ENCODE results near the gene TPM1. TPM values are rescaled to one million over a fixed set of nuclear protein-coding genes. Genes with fewer than 3 reads are reported as not detected.

Gene TPM1
- total RNA-seq, 4 donors from 2014 or later = 656 to 1,383 (median 909) TPM

DNA sequence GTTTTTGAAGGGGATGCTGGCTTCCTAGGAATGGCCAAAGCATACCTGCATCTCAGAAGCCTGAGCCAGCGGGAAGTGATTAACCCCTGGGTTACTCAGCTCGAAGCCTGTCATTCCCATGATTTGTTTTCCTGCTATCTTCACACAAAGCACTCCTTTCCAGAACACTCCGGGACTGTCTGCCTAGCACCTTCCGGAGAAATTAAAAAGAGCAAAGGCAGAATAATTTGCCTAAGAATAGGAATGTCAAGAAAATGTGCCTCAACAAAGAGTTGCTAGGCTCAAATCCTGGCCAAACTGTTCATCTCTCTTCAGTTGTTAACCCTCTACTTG lies 34.1 kb downstream of the TPM1 start:
- in situ Hi-C loops (cut with MboI; ENCODE audit: low sequenced_read_pairs in 4 of 4) (no loop called here), intact Hi-C loops (cut with DNase I; ENCODE audit: low total_unique reads) (no loop called here)
- Histone ChIP-seq H3K36me3 (no peaks in the 10 kb centered on the region), H3K4me3 (no peak overlapping the region), H3K9me3 (no peaks in the 10 kb centered on the region), H3K4me1 (peaks cover 12 to 15% of the 10 kb centered on the region in 2 donors), H3K27ac (no peak overlapping the region), H3K27me3 (no peaks in the 10 kb centered on the region)
- TF ChIP-seq POLR2A (IDR thresholded peaks at IDR 0.05) = no peak
- TF ChIP-seq, protein P1, sequence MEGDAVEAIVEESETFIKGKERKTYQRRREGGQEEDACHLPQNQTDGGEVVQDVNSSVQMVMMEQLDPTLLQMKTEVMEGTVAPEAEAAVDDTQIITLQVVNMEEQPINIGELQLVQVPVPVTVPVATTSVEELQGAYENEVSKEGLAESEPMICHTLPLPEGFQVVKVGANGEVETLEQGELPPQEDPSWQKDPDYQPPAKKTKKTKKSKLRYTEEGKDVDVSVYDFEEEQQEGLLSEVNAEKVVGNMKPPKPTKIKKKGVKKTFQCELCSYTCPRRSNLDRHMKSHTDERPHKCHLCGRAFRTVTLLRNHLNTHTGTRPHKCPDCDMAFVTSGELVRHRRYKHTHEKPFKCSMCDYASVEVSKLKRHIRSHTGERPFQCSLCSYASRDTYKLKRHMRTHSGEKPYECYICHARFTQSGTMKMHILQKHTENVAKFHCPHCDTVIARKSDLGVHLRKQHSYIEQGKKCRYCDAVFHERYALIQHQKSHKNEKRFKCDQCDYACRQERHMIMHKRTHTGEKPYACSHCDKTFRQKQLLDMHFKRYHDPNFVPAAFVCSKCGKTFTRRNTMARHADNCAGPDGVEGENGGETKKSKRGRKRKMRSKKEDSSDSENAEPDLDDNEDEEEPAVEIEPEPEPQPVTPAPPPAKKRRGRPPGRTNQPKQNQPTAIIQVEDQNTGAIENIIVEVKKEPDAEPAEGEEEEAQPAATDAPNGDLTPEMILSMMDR (IDR thresholded peaks at IDR 0.05 in 4 of 5, conservative IDR thresholded peaks at IDR 0.05 in 1 of 5) = no peak
- no peak for DNase-seq
- no peak for ATAC-seq

DNA sequence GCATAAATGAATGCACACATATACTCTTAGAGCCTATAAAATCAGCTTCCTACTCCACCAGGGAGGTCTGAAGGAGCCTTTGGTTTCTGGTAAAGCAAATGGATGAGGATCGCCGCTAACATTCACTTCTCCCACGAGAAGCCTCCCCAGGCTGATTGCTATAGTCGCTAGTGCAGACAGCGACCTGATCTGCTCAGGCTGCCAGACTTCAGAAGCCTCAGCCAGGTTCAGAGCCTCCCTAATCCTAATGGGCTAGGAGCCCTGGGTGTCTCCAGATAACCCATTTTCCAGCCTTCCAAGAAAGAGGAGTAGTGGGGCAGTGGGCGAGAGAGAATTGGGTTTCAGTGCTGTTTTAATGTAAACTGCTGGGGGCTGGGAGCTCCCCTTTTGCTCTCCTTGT lies 35.4 kb downstream of the TPM1 start:
- Histone ChIP-seq H3K4me1 (peaks cover 12 to 15% of the 10 kb centered on the region in 2 donors), H3K27ac (no peak overlapping the region), H3K27me3 (no peaks in the 10 kb centered on the region), H3K4me3 (no peak overlapping the region), H3K9me3 (no peaks in the 10 kb centered on the region), H3K36me3 (no peaks in the 10 kb centered on the region)
- intact Hi-C loops (cut with DNase I; ENCODE audit: low total_unique reads) (no loop called here), in situ Hi-C loops (cut with MboI; ENCODE audit: low sequenced_read_pairs in 4 of 4) (no loop called here)
- DNase-seq (no peak), ATAC-seq (no peak)
- TF ChIP-seq, protein P1 (IDR thresholded peaks at IDR 0.05 in 4 of 5, conservative IDR thresholded peaks at IDR 0.05 in 1 of 5) = no peak
- no peak for TF ChIP-seq POLR2A (IDR thresholded peaks at IDR 0.05)

DNA sequence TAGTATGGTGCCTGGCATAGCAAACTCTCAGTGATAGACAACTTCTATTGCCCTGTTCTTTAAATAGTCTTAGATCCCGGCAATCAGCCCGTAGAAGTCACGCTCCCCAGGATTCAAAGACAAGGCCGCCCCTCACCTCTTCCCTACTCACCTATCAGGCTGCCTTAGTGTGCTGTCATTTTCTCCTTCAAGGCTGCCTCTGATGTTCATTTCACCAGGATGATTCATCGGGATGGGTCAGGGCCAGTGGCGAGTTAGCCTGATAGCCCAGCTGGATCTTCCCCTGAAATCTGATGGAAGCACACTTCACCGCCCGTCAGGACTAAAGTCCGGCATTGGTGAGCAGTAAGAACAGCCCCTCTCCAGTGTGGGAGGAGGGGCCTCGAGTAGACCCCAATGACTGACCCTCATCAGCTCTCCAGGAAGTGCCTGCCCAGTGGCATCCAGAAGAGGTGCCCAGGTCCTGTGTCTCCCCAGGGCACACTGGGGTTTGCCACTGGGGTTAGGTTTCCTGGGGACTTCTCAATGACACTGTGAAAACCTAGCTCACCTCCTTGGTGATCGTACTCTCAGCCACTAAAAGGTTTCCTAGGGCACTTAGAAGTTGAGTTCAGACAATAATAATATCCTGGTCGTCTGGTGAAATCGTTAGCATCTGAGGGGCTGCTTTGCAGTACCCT lies 37.5 kb downstream of the TPM1 start:
- in situ Hi-C loops (cut with MboI; ENCODE audit: low sequenced_read_pairs in 4 of 4) = no loop called here
- TF ChIP-seq, protein P1 (IDR thresholded peaks at IDR 0.05 in 4 of 5, conservative IDR thresholded peaks at IDR 0.05 in 1 of 5) = no peak
- intact Hi-C loops (cut with DNase I; ENCODE audit: low total_unique reads) = no loop called here
- ATAC-seq (peak; percentile 91 to 93), DNase-seq (peak; percentile 42 to 60)
- H3K9me3 ChIP-seq = no peaks in the 10 kb centered on the region
- H3K36me3 ChIP-seq = no peaks in the 10 kb centered on the region
- H3K4me3 ChIP-seq = no peak overlapping the region
- H3K4me1 ChIP-seq = peaks cover 12 to 15% of the 10 kb centered on the region in 2 donors
- peak overlapping the region; percentile 15 to 73 (median 60) for H3K27ac ChIP-seq
- no peaks in the 10 kb centered on the region for H3K27me3 ChIP-seq

DNA sequence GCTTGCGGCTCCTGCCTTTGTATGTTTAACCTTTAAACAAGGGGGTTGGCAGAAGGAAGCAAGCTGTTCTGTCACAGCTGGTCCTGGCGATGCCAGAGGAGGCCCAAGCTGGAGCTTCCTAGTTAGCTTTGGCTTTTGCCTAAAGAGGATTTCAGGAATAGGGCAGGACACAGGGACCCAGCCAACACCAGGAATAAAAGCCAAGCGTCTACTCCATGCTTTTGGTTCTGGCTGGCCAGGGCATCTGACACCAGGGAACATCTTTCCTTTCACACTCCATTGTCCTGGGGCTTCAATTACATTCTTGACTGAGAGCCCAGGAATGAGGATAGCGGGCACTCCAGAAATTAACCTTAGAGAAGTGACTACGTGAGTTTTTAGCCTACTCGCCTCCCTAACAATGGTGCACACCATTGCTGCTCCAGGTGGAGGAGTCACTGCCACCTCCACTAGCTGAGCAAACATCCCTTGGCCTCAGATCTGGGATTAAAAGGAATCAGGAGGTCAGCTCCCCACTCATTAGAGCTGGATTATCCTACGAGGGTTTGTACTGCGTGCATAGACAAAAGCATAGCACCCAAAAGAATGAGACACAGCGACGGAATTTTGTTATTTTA lies 38.2 kb downstream of the TPM1 start:
- TF ChIP-seq, protein P1 (IDR thresholded peaks at IDR 0.05 in 4 of 5, conservative IDR thresholded peaks at IDR 0.05 in 1 of 5) = no peak
- TF ChIP-seq POLR2A (IDR thresholded peaks at IDR 0.05) = no peak
- in situ Hi-C loops (cut with MboI; ENCODE audit: low sequenced_read_pairs in 4 of 4) (no loop called here), intact Hi-C loops (cut with DNase I; ENCODE audit: low total_unique reads) (no loop called here)
- Histone ChIP-seq H3K36me3 (no peaks in the 10 kb centered on the region), H3K27ac (peak overlapping the region; percentile 15 to 73 (median 60)), H3K4me1 (peaks cover 12 to 15% of the 10 kb centered on the region in 2 donors), H3K9me3 (no peaks in the 10 kb centered on the region), H3K27me3 (no peaks in the 10 kb centered on the region), H3K4me3 (no peak overlapping the region)
- DNase-seq = peak; percentile 30 to 69
- ATAC-seq = peak; percentile 88

Data from gastrocnemius medialis (tissue), 4 donors.